OCI-LY1 (cell line): ENCODE data around the gene PARS2.

ENCODE experiments used
- H2AFZ ChIP-seq: fragments of 200-600 bp; sonication (generic), shearing (Covaris generic); 2 replicates; pipeline ENCODE4 v1.6.0; 2014; ENCODE audit warnings: antibody characterized with exemption, mild to moderate bottlenecking, low read length
- H3F3A ChIP-seq: fragments of 200-600 bp; sonication (generic), shearing (Covaris generic); 2 replicates; pipeline ENCODE4 v1.6.0; 2014; ENCODE audit warnings: mild to moderate bottlenecking, antibody characterized with exemption, low read length, moderate library complexity; ENCODE audit not compliant: insufficient read depth
- H3K27ac ChIP-seq: fragments of 200-600 bp; sonication (generic); 2 replicates; pipeline ENCODE4 v1.5.1; 2014; ENCODE audit warnings: low read length, mixed run types, mild to moderate bottlenecking, low read depth; ENCODE audit not compliant: poor library complexity, severe bottlenecking
- H3K27me3 ChIP-seq: fragments of 200-600 bp; sonication (generic); 2 replicates; pipeline ENCODE4 v1.6.0; 2014; ENCODE audit warnings: antibody characterized with exemption, mild to moderate bottlenecking, low read length, moderate library complexity; ENCODE audit not compliant: insufficient read depth
- H3K36me3 ChIP-seq: fragments of 200-600 bp; sonication (generic); 2 replicates; pipeline ENCODE4 v1.6.1; 2014; ENCODE audit warnings: mild to moderate bottlenecking, antibody characterized with exemption, low read length, moderate library complexity, mixed read lengths; ENCODE audit not compliant: insufficient read depth
- H3K4me1 ChIP-seq: fragments of 200-600 bp; sonication (generic); 2 replicates; pipeline ENCODE4 v1.5.1; 2014; ENCODE audit warnings: mild to moderate bottlenecking, low read length, moderate library complexity; ENCODE audit not compliant: insufficient read depth, severe bottlenecking
- H3K4me2 ChIP-seq: fragments of 200-600 bp; sonication (generic), shearing (Covaris generic); 2 replicates; pipeline ENCODE4 v1.6.1; 2014; ENCODE audit warnings: low read length
- H3K4me3 ChIP-seq: fragments of 200-600 bp; sonication (generic); 2 replicates; pipeline ENCODE4 v1.5.1; 2014; ENCODE audit warnings: low read length, low read depth, mild to moderate bottlenecking, mixed read lengths; ENCODE audit not compliant: poor library complexity, severe bottlenecking
- H3K79me2 ChIP-seq: fragments of 200-600 bp; shearing (Covaris generic); 2 replicates; pipeline ENCODE4 v1.6.1; 2016; ENCODE audit warnings: mixed run types, low read length, mixed read lengths; ENCODE audit not compliant: insufficient read depth
- H3K9ac ChIP-seq: fragments of 200-600 bp; sonication (generic), shearing (Covaris generic); 2 replicates; pipeline ENCODE4 v1.6.1; 2014; ENCODE audit warnings: mild to moderate bottlenecking, low read length, mixed read lengths
- H3K9me2 ChIP-seq: fragments of 200-600 bp; sonication (generic), shearing (Covaris generic); 2 replicates; pipeline ENCODE4 v1.6.1; 2014; ENCODE audit warnings: low read depth, mild to moderate bottlenecking, low read length, mixed read lengths
- H3K9me3 ChIP-seq: fragments of 200-600 bp; shearing (Covaris generic); 2 replicates; pipeline ENCODE4 v1.6.1; 2014; ENCODE audit warnings: low read length, mixed read lengths
- H4K20me1 ChIP-seq: fragments of 200-600 bp; sonication (generic), shearing (Covaris generic); 2 replicates; pipeline ENCODE4 v1.6.0; 2016; ENCODE audit warnings: mild to moderate bottlenecking, low read length; ENCODE audit not compliant: insufficient read depth
- EZH2 ChIP-seq: fragments of 200-600 bp; sonication (generic), shearing (Covaris generic); IDR thresholded peaks from 2 replicates; pipeline ENCODE4 v1.8.0; 2017; ENCODE audit warnings: borderline replicate concordance, mixed run types, mild to moderate bottlenecking, antibody characterized with exemption, low read length, moderate library complexity, mixed read lengths
- TF ChIP-seq, protein P1 (sequence below): fragments of 200-600 bp; sonication (generic), shearing (Covaris generic); IDR thresholded peaks from 2 replicates; pipeline ENCODE4 v1.5.1; 2017; ENCODE audit warnings: mild to moderate bottlenecking, antibody characterized with exemption, low read length, moderate library complexity, mixed read lengths

PARS2 gene

DNA sequence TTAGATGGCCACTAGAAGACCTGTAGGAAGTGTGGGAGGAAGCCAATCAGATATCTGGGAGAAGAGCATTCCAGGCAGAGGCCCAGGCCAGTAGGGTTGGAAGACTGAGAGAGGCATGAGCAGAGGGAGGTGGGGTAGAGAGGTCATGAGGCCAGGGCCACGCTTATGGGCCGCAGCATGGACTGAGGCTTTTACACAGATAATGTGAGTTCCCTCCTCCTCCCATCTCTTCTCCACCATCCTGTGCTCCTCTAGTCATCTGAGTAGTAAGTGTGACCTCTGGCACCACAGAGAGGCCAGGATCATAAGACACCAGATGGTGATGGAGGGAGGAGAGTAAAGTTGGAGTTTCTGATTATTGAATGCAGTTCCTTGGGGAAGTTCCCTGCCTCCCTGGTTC lies 19.7 kb upstream of the PARS2 start:
- H3K36me3 ChIP-seq = no peaks in the 10 kb centered on the region
- H3K79me2 ChIP-seq = no peaks in the 10 kb centered on the region
- H3K9ac ChIP-seq = no peak overlapping the region
- H3F3A ChIP-seq = no peaks in the 10 kb centered on the region
- no peaks in the 10 kb centered on the region for H4K20me1 ChIP-seq
- H3K9me3 ChIP-seq = no peaks in the 10 kb centered on the region
- no peaks in the 10 kb centered on the region for H3K9me2 ChIP-seq
- H3K4me2 ChIP-seq = no peak overlapping the region
- H3K27ac ChIP-seq = no peak overlapping the region
- TF ChIP-seq, protein P1, sequence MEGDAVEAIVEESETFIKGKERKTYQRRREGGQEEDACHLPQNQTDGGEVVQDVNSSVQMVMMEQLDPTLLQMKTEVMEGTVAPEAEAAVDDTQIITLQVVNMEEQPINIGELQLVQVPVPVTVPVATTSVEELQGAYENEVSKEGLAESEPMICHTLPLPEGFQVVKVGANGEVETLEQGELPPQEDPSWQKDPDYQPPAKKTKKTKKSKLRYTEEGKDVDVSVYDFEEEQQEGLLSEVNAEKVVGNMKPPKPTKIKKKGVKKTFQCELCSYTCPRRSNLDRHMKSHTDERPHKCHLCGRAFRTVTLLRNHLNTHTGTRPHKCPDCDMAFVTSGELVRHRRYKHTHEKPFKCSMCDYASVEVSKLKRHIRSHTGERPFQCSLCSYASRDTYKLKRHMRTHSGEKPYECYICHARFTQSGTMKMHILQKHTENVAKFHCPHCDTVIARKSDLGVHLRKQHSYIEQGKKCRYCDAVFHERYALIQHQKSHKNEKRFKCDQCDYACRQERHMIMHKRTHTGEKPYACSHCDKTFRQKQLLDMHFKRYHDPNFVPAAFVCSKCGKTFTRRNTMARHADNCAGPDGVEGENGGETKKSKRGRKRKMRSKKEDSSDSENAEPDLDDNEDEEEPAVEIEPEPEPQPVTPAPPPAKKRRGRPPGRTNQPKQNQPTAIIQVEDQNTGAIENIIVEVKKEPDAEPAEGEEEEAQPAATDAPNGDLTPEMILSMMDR = no peak
- no peak for TF ChIP-seq EZH2
- no peak overlapping the region for H3K4me3 ChIP-seq
- no peak overlapping the region for H2AFZ ChIP-seq
- no peaks in the 10 kb centered on the region for H3K4me1 ChIP-seq
- no peaks in the 10 kb centered on the region for H3K27me3 ChIP-seq

DNA sequence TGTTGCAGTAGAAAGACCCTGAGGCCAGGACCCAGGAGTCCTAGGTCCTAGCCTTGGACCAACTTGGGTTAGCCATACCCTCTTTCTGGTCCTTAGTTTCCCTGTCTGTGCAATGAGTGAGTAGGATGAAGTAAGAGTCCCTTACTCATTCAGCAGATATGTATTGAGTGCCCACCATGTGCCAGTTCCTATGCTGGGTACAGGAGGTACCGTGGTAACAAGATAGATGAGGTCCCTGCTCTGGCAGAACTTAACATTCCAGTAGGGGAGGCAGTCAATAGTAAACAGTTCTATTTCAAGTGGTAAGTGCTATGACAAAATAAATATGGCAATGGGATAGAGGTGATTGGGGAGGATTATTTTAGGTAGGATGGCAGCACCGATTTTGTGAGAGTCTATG lies 18.3 kb upstream of the PARS2 start:
- H3F3A ChIP-seq = no peaks in the 10 kb centered on the region
- no peaks in the 10 kb centered on the region for H3K79me2 ChIP-seq
- no peak overlapping the region for H3K27ac ChIP-seq
- no peak overlapping the region for H3K9ac ChIP-seq
- no peaks in the 10 kb centered on the region for H3K27me3 ChIP-seq
- no peaks in the 10 kb centered on the region for H3K9me3 ChIP-seq
- no peak for TF ChIP-seq EZH2
- TF ChIP-seq, protein P1 = no peak
- H2AFZ ChIP-seq = no peak overlapping the region
- no peak overlapping the region for H3K4me2 ChIP-seq
- H3K36me3 ChIP-seq = no peaks in the 10 kb centered on the region
- no peaks in the 10 kb centered on the region for H3K4me1 ChIP-seq
- no peaks in the 10 kb centered on the region for H3K9me2 ChIP-seq
- no peak overlapping the region for H3K4me3 ChIP-seq
- H4K20me1 ChIP-seq = no peaks in the 10 kb centered on the region

DNA sequence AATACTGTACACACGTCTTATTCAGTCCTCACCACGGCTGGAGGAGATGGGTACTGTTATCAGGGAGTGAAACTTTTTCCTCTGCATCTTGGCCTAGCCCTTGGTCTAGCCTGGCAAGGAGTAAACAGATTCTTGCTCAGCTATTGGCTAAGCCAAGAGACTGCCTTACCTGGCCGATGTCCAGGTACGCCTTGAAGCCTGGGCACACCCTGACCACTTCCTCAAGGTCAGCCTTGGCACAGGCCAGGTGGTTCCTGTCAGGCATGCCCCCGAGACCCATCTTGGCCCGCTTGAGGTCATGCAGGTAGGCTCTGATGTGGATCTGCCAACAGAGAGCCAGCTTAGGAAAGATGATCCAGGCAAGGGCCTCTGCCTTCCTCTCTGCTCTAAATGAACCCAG lies 17.8 kb upstream of the PARS2 start:
- no peaks in the 10 kb centered on the region for H3F3A ChIP-seq
- no peaks in the 10 kb centered on the region for H4K20me1 ChIP-seq
- H3K9me3 ChIP-seq = no peaks in the 10 kb centered on the region
- TF ChIP-seq EZH2 = no peak
- TF ChIP-seq, protein P1 = no peak
- H3K79me2 ChIP-seq = no peaks in the 10 kb centered on the region
- no peak overlapping the region for H3K27ac ChIP-seq
- H2AFZ ChIP-seq = no peak overlapping the region
- no peak overlapping the region for H3K9ac ChIP-seq
- H3K4me3 ChIP-seq = no peak overlapping the region
- H3K4me2 ChIP-seq = no peak overlapping the region
- H3K9me2 ChIP-seq = no peaks in the 10 kb centered on the region
- no peaks in the 10 kb centered on the region for H3K27me3 ChIP-seq
- H3K36me3 ChIP-seq = no peaks in the 10 kb centered on the region
- no peaks in the 10 kb centered on the region for H3K4me1 ChIP-seq
